ENCODE measurements around the gene MVB12B.

The MVB12B gene

DNA sequence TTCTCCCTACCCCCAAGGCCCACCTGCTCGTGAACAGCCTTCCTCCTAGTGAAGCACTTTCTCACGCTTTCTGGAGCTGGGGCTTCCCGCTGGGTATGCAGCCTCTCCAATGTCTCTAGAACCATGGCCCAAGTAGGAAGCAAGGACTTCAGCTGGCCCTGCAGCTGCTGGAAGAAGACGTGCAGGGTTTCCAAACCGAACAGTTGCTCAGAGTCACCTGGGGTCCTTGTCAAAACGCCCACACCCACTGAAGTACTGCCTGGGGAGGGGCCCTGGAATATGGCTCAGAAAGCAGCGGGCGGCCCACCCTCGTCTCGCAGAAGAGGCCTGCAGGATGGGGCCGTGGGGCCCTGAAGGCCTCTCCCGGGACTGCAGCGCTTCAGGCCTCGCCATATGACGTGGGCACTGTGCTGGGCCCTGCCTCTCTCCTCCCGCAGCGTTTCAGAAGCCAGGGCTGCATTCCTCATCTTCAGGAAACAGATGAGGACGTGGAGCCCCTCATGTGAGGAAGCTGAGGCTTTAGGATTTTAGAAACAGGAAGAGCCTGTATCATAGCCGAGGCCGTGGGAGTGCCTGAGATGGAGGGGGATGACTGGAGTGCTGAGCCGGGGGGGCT is 171.1 kb downstream of the MVB12B start:
- Histone ChIP-seq H3K23ac (ENCODE audit: low read depth, low read length, poor library complexity) (peak overlapping the region; percentile 65), H2BK120ac (ENCODE audit: low read depth, low read length) (no peak overlapping the region), H2AFZ (ENCODE audit: low read length) (no peak overlapping the region), H3K9ac (ENCODE audit: low read depth, low read length, poor library complexity) (peak overlapping the region; percentile 21), H3K4me3 (ENCODE audit: low read length in 2 of 2) (no peak overlapping the region), H3K79me1 (ENCODE audit: low read depth, low read length) (peaks cover 9% of the 10 kb centered on the region), H2BK15ac (ENCODE audit: low read length) (peak overlapping the region; percentile 49), H3K4ac (ENCODE audit: low read length) (no peak overlapping the region), H3K36me3 (replicated peaks in 1 of 2; ENCODE audit: control insufficient read depth in 2 of 2, insufficient read depth in 2 of 2, low read length in 2 of 2) (no peaks in the 10 kb centered on the region), H3K4me2 (ENCODE audit: insufficient read depth, low read length, poor library complexity, severe bottlenecking) (no peak overlapping the region), H3K18ac (ENCODE audit: low read length) (peak overlapping the region; percentile 48), H3K27me3 (ENCODE audit: control insufficient read depth in 3 of 3, insufficient read depth in 3 of 3, low read depth in 1 of 3, low read length in 3 of 3) (peaks cover 0 to 15% (median 7%) of the 10 kb centered on the region in 3 experiments), H4K91ac (ENCODE audit: low read depth, low read length, poor library complexity) (no peak overlapping the region), H3K4me1 (ENCODE audit: control insufficient read depth in 2 of 2, insufficient read depth in 1 of 2, low read depth in 1 of 2, low read length in 2 of 2) (peaks cover 6 to 13% of the 10 kb centered on the region in 2 donors), H2BK12ac (ENCODE audit: low read length) (no peak overlapping the region), H4K8ac (ENCODE audit: low read depth, low read length) (no peak overlapping the region), H3K9me3 (replicated peaks in 1 of 2; ENCODE audit: control insufficient read depth in 2 of 2, insufficient read depth in 1 of 2, low read depth in 1 of 2, low read length in 2 of 2) (peaks cover 0 to 2% of the 10 kb centered on the region in 2 donors), H2AK5ac (ENCODE audit: low read depth, low read length) (peak overlapping the region; percentile 88), H3K27ac (replicated peaks; ENCODE audit: low read length) (no peak overlapping the region), H2BK5ac (ENCODE audit: low read length) (no peak overlapping the region), H3K14ac (ENCODE audit: low read length) (no peak overlapping the region)
- no CpG with 5 or more reads among the region's 21 CpGs for WGBS, 2 donors (ENCODE audit: extremely low coverage in 2 of 2, insufficient read length in 2 of 2, insufficient replicate concordance in 1 of 2)
- DNase-seq (ENCODE audit: low spot score): no peak

DNA sequence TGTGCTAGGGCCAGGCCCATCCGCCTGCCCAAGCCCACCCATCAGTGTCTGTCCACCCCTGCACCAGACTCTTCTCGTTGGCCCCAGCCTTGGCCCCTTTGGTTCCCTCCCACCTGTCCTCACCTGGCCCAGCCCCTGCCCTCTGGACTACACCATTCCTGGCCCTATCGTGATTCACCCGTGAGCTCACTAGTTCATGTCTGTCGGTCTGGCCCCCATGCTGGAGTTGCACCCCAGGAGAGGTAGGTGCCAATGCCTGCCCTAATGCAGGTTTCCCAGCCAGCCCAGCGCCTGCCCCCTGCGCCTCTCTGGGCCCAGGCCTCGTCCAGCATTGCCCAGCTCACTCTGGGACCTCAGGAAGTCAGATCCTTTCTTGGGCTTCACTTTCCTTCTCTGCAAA is 171.7 kb downstream of the MVB12B start:
- H3K9me3 ChIP-seq (replicated peaks in 1 of 2; ENCODE audit: control insufficient read depth in 2 of 2, insufficient read depth in 1 of 2, low read depth in 1 of 2, low read length in 2 of 2): peaks cover 0 to 2% of the 10 kb centered on the region in 2 donors
- no peak overlapping the region for H2BK12ac ChIP-seq (ENCODE audit: low read length)
- H4K91ac ChIP-seq (ENCODE audit: low read depth, low read length, poor library complexity): no peak overlapping the region
- peak overlapping the region; percentile 18 for H3K27ac ChIP-seq (replicated peaks; ENCODE audit: low read length)
- peaks cover 6 to 13% of the 10 kb centered on the region in 2 donors for H3K4me1 ChIP-seq (ENCODE audit: control insufficient read depth in 2 of 2, insufficient read depth in 1 of 2, low read depth in 1 of 2, low read length in 2 of 2)
- peak overlapping the region; percentile 71 for H3K14ac ChIP-seq (ENCODE audit: low read length)
- H2BK120ac ChIP-seq (ENCODE audit: low read depth, low read length): no peak overlapping the region
- H3K18ac ChIP-seq (ENCODE audit: low read length): no peak overlapping the region
- peaks cover 9% of the 10 kb centered on the region for H3K79me1 ChIP-seq (ENCODE audit: low read depth, low read length)
- H2BK5ac ChIP-seq (ENCODE audit: low read length): no peak overlapping the region
- H3K4ac ChIP-seq (ENCODE audit: low read length): no peak overlapping the region
- no peak overlapping the region for H4K8ac ChIP-seq (ENCODE audit: low read depth, low read length)
- H2AFZ ChIP-seq (ENCODE audit: low read length): no peak overlapping the region
- H3K4me3 ChIP-seq (ENCODE audit: low read length in 2 of 2): no peak overlapping the region
- peaks cover 0 to 15% (median 7%) of the 10 kb centered on the region in 3 experiments for H3K27me3 ChIP-seq (ENCODE audit: control insufficient read depth in 3 of 3, insufficient read depth in 3 of 3, low read depth in 1 of 3, low read length in 3 of 3)
- H3K9ac ChIP-seq (ENCODE audit: low read depth, low read length, poor library complexity): no peak overlapping the region
- no peak for DNase-seq (ENCODE audit: low spot score)
- no peak overlapping the region for H3K4me2 ChIP-seq (ENCODE audit: insufficient read depth, low read length, poor library complexity, severe bottlenecking)
- H2BK15ac ChIP-seq (ENCODE audit: low read length): peak overlapping the region; percentile 49
- no peak overlapping the region for H3K23ac ChIP-seq (ENCODE audit: low read depth, low read length, poor library complexity)
- no CpG with 5 or more reads among the region's 8 CpGs for WGBS, 2 donors (ENCODE audit: extremely low coverage in 2 of 2, insufficient read length in 2 of 2, insufficient replicate concordance in 1 of 2)
- H3K36me3 ChIP-seq (replicated peaks in 1 of 2; ENCODE audit: control insufficient read depth in 2 of 2, insufficient read depth in 2 of 2, low read length in 2 of 2): no peaks in the 10 kb centered on the region
- peak overlapping the region; percentile 88 for H2AK5ac ChIP-seq (ENCODE audit: low read depth, low read length)

DNA sequence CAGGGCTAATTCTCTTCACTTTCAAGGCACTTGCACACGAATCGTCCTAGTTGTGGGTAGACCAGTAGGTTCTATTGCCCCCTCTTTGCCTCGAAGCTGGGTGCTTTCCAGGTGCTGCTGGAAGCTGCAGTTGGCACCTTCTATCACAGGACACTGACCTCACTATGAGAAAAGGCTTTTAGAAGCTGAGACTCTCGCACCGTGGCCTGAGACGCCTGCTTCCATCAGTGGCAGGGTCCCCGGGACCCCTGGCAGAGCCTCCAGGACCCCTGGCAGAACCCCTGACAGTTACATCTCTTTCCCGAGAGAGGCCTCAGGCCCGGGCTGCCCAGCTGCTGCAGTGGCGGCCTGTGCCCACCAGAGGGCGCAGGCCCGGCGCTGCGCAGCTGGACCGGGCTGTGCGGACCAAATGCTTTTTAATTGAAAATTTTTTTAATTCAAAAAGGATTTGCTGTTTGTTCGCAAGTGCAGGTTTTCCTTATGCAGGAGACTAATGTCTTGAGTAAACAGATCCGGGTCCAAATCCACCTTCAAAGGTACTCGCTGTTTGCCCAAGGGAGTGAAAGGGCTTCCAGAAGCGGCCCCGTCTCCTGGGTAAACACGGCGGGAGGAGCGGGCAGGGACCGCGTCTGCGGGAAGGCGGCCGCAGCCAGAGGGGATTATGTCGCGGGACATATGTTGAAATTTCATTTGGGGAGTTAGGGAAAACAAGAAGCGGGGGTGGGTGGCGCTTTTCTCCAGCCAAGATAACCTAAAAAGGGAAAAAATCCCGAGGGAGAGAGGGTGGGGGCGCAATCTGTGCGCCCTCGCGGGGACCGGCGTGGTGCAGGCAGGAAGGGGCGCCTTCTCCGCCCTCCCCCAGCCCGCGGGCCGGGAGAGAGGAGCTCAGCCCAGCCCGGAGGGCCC is 172.6 kb downstream of the MVB12B start:
- H2BK15ac ChIP-seq (ENCODE audit: low read length): no peak overlapping the region
- H3K9me3 ChIP-seq (replicated peaks in 1 of 2; ENCODE audit: control insufficient read depth in 2 of 2, insufficient read depth in 1 of 2, low read depth in 1 of 2, low read length in 2 of 2): peaks cover 0 to 2% of the 10 kb centered on the region in 2 donors
- peaks cover 4 to 7% of the 10 kb centered on the region in 2 donors for H3K36me3 ChIP-seq (replicated peaks in 1 of 2; ENCODE audit: control insufficient read depth in 2 of 2, insufficient read depth in 2 of 2, low read length in 2 of 2)
- no peak overlapping the region for H3K27ac ChIP-seq (replicated peaks; ENCODE audit: low read length)
- peaks cover 4 to 13% of the 10 kb centered on the region in 2 donors for H3K4me1 ChIP-seq (ENCODE audit: control insufficient read depth in 2 of 2, insufficient read depth in 1 of 2, low read depth in 1 of 2, low read length in 2 of 2)
- no CpG with 5 or more reads among the region's 46 CpGs for WGBS, 2 donors (ENCODE audit: extremely low coverage in 2 of 2, insufficient read length in 2 of 2, insufficient replicate concordance in 1 of 2)
- H2BK5ac ChIP-seq (ENCODE audit: low read length): no peak overlapping the region
- H3K4me2 ChIP-seq (ENCODE audit: insufficient read depth, low read length, poor library complexity, severe bottlenecking): peak overlapping the region; percentile 56
- peak overlapping the region; percentile 65 for H3K23ac ChIP-seq (ENCODE audit: low read depth, low read length, poor library complexity)
- H3K9ac ChIP-seq (ENCODE audit: low read depth, low read length, poor library complexity): no peak overlapping the region
- peak overlapping the region; percentile 74 for H2AK5ac ChIP-seq (ENCODE audit: low read depth, low read length)
- peak overlapping the region; percentile 40 to 70 for H3K4me3 ChIP-seq (ENCODE audit: low read length in 2 of 2)
- peak overlapping the region; percentile 82 for H2AFZ ChIP-seq (ENCODE audit: low read length)
- DNase-seq (ENCODE audit: low spot score): peak; percentile 57
- H3K79me1 ChIP-seq (ENCODE audit: low read depth, low read length): peaks cover 9% of the 10 kb centered on the region
- no peak overlapping the region for H2BK12ac ChIP-seq (ENCODE audit: low read length)
- no peak overlapping the region for H3K4ac ChIP-seq (ENCODE audit: low read length)
- peak overlapping the region; percentile 6 for H3K14ac ChIP-seq (ENCODE audit: low read length)
- no peak overlapping the region for H4K91ac ChIP-seq (ENCODE audit: low read depth, low read length, poor library complexity)
- H2BK120ac ChIP-seq (ENCODE audit: low read depth, low read length): no peak overlapping the region
- H3K18ac ChIP-seq (ENCODE audit: low read length): peak overlapping the region; percentile 94
- peaks cover 0 to 15% (median 7%) of the 10 kb centered on the region in 3 experiments for H3K27me3 ChIP-seq (ENCODE audit: control insufficient read depth in 3 of 3, insufficient read depth in 3 of 3, low read depth in 1 of 3, low read length in 3 of 3)
- H4K8ac ChIP-seq (ENCODE audit: low read depth, low read length): no peak overlapping the region

Measured in neuronal stem cell (in vitro differentiated cells).